ENCODE measurements around the gene ETFA. TPM values are rescaled to one million over a fixed set of nuclear protein-coding genes. Genes with fewer than 3 reads are reported as not detected.

The ETFA gene
- total and polyA plus RNA-seq, 2 experiments from 2014 or later: 175 to 185 TPM

DNA sequence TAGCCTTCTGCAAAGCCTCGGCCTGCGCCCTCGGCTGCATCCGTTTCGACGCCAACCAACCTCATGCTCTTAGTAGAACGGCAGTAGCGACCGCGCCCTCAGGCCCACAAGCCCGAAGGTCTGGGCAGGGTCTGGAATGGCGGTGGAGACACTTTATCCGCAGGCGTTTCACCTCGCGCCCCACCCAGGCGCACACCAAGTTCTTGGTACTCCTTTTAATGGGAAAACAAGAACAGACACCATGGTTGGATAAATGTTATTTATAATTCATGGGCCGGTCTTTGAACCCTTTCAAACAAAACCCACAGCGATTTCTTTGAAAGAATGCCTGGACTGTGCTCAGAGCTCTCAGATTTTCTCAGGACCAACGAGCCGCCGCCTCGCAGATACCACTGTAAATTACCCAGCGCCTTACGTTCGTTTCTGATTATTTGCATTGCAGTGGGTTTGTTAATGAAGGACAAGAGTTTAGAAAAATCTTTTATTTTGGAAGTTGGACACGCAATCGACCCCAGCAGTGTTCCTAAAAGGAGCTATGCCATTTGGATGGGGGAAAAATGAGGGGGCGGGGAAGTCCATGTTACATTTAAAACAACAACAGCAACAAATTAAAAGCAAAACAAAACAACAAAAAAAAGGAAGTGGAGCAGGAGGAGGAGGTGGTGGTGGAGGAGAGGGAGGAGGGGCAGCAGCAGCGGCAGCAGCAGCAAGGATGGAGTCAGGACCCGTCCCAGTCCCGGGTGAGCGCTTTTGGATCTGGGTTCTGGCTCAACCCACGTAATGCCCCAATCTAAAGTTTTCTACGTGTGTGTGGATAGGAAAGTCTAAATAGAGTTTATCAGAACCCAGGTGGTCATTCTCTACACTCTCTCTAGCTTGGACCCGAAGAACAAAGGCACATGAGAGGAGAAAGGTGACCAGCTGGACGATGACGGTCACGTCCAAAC, 24.3 kb upstream of the ETFA start:
- peaks cover 15% of the 10 kb centered on the region for H3K4me1 ChIP-seq (ENCODE audit: insufficient read depth)
- H3K9me3 ChIP-seq (ENCODE audit: low read depth): no peaks in the 10 kb centered on the region
- H3K36me3 ChIP-seq (replicated peaks; ENCODE audit: insufficient read depth, low read depth): no peaks in the 10 kb centered on the region
- H3K27me3 ChIP-seq: peaks cover 73% of the 10 kb centered on the region
- H3K4me2 ChIP-seq: peak overlapping the region; percentile 97
- H3K79me2 ChIP-seq: peaks cover 23% of the 10 kb centered on the region
- 7% methylated on average over 38 of the region's 39 CpGs for WGBS (ENCODE audit: low lambda C conversion rate, missing lambda C conversion rate)
- DNase-seq (ENCODE audit: low spot score): no peak
- H4K20me1 ChIP-seq (ENCODE audit: insufficient read depth, poor library complexity, severe bottlenecking): peaks cover 11% of the 10 kb centered on the region
- H3K27ac ChIP-seq: peak overlapping the region; percentile 85
- TF ChIP-seq, protein P1, sequence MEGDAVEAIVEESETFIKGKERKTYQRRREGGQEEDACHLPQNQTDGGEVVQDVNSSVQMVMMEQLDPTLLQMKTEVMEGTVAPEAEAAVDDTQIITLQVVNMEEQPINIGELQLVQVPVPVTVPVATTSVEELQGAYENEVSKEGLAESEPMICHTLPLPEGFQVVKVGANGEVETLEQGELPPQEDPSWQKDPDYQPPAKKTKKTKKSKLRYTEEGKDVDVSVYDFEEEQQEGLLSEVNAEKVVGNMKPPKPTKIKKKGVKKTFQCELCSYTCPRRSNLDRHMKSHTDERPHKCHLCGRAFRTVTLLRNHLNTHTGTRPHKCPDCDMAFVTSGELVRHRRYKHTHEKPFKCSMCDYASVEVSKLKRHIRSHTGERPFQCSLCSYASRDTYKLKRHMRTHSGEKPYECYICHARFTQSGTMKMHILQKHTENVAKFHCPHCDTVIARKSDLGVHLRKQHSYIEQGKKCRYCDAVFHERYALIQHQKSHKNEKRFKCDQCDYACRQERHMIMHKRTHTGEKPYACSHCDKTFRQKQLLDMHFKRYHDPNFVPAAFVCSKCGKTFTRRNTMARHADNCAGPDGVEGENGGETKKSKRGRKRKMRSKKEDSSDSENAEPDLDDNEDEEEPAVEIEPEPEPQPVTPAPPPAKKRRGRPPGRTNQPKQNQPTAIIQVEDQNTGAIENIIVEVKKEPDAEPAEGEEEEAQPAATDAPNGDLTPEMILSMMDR (IDR thresholded peaks at IDR 0.05; ENCODE audit: poor library complexity): no peak
- peak; percentile 84 for TF ChIP-seq EZH2 (IDR thresholded peaks at IDR 0.05; ENCODE audit: borderline replicate concordance)
- TF ChIP-seq EZH2phosphoT487 (IDR thresholded peaks at IDR 0.05; ENCODE audit: low read depth, severe bottlenecking, unreplicated experiment): peak; percentile 58
- peak overlapping the region; percentile 29 for H3K4me3 ChIP-seq
- H2AFZ ChIP-seq: no peak overlapping the region
- H3K9me2 ChIP-seq (replicated peaks; ENCODE audit: insufficient read depth): no peaks in the 10 kb centered on the region

DNA sequence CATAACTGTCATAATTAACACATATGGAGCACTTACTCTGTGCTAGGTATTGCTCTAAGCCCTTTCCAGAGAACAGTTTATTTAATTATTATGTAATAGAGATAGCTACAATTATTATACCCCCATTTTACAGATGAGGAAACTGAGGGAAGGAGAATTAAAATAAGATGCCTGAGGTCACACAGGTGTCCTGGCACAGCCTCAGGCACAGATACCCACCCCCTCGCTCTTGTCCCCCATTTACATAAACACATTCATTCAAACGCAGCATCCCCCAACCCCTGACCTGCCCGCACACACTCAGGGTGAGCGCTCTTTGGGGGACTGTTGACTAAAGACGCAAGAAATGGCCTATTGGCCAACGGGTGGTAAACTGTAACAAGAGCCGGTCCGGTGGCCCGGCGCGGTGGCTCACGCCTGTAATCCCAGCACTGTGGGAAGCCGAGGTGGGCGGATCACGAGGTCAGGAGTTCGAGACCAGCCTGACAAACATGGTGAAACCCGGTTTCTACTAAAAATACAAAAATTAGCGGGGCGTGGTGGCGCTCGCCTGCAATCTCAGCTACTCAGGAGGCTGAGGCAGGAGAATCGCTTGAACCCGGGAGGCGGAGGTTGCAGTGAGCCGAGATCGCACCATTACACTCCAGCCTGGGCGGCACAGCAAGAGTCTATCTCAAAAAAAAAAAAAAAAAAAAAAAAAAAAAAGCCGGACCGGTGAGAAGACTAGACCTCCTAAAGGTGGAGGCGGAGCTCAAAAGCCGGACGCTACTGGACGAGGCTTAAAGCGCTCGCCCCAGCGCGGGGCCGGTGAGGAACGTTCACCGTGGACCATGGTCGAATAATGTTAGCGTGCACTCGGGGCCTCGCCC, 23.4 kb upstream of the ETFA start:
- H2AFZ ChIP-seq: no peak overlapping the region
- H3K4me1 ChIP-seq (ENCODE audit: insufficient read depth): peaks cover 6% of the 10 kb centered on the region
- peak overlapping the region; percentile 85 for H3K27ac ChIP-seq
- no peaks in the 10 kb centered on the region for H3K36me3 ChIP-seq (replicated peaks; ENCODE audit: insufficient read depth, low read depth)
- peak overlapping the region; percentile 97 for H3K4me2 ChIP-seq
- WGBS (ENCODE audit: low lambda C conversion rate, missing lambda C conversion rate): 48% methylated on average over 43 of the region's 44 CpGs
- no peak for DNase-seq (ENCODE audit: low spot score)
- peaks cover 16% of the 10 kb centered on the region for H3K79me2 ChIP-seq
- peaks cover 64% of the 10 kb centered on the region for H3K27me3 ChIP-seq
- no peaks in the 10 kb centered on the region for H3K9me2 ChIP-seq (replicated peaks; ENCODE audit: insufficient read depth)
- peaks cover 10% of the 10 kb centered on the region for H4K20me1 ChIP-seq (ENCODE audit: insufficient read depth, poor library complexity, severe bottlenecking)
- TF ChIP-seq EZH2 (IDR thresholded peaks at IDR 0.05; ENCODE audit: borderline replicate concordance) (no peak), EZH2phosphoT487 (IDR thresholded peaks at IDR 0.05; ENCODE audit: low read depth, severe bottlenecking, unreplicated experiment) (no peak)
- TF ChIP-seq, protein P1 (IDR thresholded peaks at IDR 0.05; ENCODE audit: poor library complexity): no peak
- H3K4me3 ChIP-seq: no peak overlapping the region
- H3K9me3 ChIP-seq (ENCODE audit: low read depth): no peaks in the 10 kb centered on the region

DNA sequence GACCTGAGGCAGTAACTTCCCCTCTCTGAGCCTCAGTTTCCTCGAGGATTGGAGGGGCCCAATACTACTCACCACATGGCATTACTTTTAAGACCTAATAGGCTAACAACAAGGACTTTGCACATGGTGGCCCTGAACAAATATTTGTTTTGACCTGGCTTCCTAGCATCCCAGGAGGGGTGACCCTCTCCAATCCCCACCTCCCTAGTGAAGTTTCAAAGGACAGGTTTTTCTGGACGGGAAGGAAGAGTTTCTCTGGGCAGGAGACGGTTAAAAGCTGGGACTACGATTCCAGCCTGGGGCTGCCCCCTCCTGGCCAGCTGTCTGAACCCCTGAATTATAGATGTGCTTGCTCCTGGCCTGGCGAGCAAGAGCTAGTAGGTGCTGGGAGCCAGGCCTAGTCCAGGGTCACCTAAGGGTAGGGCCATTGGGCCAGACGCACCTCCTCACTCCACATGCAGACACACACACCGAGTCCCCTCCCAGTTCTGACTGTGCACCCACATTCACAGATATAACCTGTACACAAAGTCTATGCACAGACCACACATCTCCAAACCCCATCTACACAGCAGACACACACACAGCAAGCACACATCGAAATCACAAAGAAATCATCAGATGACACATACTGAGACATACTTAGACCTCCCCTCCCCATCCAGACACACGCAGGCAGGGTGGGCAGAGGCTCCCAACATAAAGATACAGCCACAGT, 22.6 kb upstream of the ETFA start:
- peaks cover 10% of the 10 kb centered on the region for H3K79me2 ChIP-seq
- H3K4me1 ChIP-seq (ENCODE audit: insufficient read depth): peaks cover 6% of the 10 kb centered on the region
- WGBS (ENCODE audit: low lambda C conversion rate, missing lambda C conversion rate): 53% methylated on average over 9 of the region's 9 CpGs

More for the DNA sequence above, 22.6 kb upstream of the ETFA start:
- Histone ChIP-seq H3K27me3 (peaks cover 56% of the 10 kb centered on the region), H3K9me3 (ENCODE audit: low read depth) (no peaks in the 10 kb centered on the region), H2AFZ (no peak overlapping the region), H3K4me2 (no peak overlapping the region), H3K27ac (no peak overlapping the region), H3K36me3 (replicated peaks; ENCODE audit: insufficient read depth, low read depth) (no peaks in the 10 kb centered on the region), H3K9me2 (replicated peaks; ENCODE audit: insufficient read depth) (no peaks in the 10 kb centered on the region), H4K20me1 (ENCODE audit: insufficient read depth, poor library complexity, severe bottlenecking) (peaks cover 5% of the 10 kb centered on the region), H3K4me3 (no peak overlapping the region)
- DNase-seq (ENCODE audit: low spot score): no peak
- no peak for TF ChIP-seq EZH2 (IDR thresholded peaks at IDR 0.05; ENCODE audit: borderline replicate concordance)
- TF ChIP-seq, protein P1 (IDR thresholded peaks at IDR 0.05; ENCODE audit: poor library complexity): peak; percentile 31
- TF ChIP-seq EZH2phosphoT487 (IDR thresholded peaks at IDR 0.05; ENCODE audit: low read depth, severe bottlenecking, unreplicated experiment): no peak

Data from hepatocyte (in vitro differentiated cells).